ENCODE results near the gene SPAG16.

DNA sequence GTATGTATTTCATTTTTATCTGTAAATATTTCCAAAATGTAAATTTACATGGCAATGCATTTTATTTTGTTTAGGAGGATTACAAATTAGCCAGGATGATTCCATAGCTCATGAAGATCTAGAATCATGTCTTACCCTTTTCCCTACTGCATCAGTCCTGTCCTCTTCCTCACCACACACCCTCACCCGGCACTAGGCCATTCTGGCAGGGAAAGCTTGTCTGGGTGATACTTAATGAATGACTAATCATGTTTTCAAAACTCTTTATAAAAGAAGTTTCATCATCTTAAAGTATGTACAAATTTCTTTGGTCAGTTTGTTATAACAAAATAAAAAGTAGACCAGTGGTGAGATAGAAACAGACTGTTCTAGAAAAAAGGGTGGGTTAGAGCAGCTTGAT is 843.3 kb downstream of the SPAG16 start:
- no peak for TF ChIP-seq POLR2AphosphoS5 (IDR thresholded peaks at IDR 0.05; ENCODE audit: low read depth, low read length)
- TF ChIP-seq, protein P1, sequence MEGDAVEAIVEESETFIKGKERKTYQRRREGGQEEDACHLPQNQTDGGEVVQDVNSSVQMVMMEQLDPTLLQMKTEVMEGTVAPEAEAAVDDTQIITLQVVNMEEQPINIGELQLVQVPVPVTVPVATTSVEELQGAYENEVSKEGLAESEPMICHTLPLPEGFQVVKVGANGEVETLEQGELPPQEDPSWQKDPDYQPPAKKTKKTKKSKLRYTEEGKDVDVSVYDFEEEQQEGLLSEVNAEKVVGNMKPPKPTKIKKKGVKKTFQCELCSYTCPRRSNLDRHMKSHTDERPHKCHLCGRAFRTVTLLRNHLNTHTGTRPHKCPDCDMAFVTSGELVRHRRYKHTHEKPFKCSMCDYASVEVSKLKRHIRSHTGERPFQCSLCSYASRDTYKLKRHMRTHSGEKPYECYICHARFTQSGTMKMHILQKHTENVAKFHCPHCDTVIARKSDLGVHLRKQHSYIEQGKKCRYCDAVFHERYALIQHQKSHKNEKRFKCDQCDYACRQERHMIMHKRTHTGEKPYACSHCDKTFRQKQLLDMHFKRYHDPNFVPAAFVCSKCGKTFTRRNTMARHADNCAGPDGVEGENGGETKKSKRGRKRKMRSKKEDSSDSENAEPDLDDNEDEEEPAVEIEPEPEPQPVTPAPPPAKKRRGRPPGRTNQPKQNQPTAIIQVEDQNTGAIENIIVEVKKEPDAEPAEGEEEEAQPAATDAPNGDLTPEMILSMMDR (IDR thresholded peaks at IDR 0.05) = no peak
- TF ChIP-seq, protein P2, sequence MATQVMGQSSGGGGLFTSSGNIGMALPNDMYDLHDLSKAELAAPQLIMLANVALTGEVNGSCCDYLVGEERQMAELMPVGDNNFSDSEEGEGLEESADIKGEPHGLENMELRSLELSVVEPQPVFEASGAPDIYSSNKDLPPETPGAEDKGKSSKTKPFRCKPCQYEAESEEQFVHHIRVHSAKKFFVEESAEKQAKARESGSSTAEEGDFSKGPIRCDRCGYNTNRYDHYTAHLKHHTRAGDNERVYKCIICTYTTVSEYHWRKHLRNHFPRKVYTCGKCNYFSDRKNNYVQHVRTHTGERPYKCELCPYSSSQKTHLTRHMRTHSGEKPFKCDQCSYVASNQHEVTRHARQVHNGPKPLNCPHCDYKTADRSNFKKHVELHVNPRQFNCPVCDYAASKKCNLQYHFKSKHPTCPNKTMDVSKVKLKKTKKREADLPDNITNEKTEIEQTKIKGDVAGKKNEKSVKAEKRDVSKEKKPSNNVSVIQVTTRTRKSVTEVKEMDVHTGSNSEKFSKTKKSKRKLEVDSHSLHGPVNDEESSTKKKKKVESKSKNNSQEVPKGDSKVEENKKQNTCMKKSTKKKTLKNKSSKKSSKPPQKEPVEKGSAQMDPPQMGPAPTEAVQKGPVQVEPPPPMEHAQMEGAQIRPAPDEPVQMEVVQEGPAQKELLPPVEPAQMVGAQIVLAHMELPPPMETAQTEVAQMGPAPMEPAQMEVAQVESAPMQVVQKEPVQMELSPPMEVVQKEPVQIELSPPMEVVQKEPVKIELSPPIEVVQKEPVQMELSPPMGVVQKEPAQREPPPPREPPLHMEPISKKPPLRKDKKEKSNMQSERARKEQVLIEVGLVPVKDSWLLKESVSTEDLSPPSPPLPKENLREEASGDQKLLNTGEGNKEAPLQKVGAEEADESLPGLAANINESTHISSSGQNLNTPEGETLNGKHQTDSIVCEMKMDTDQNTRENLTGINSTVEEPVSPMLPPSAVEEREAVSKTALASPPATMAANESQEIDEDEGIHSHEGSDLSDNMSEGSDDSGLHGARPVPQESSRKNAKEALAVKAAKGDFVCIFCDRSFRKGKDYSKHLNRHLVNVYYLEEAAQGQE (IDR thresholded peaks at IDR 0.05; ENCODE audit: insufficient read depth in 1 of 2, low read depth in 2 of 2, low read length in 1 of 2) = no peak

All from Panc1 (cell line).